ENCODE data around the gene HOMER1. TPM values are rescaled to one million over a fixed set of nuclear protein-coding genes. Genes with fewer than 3 reads are reported as not detected.

Gene HOMER1, protein sequence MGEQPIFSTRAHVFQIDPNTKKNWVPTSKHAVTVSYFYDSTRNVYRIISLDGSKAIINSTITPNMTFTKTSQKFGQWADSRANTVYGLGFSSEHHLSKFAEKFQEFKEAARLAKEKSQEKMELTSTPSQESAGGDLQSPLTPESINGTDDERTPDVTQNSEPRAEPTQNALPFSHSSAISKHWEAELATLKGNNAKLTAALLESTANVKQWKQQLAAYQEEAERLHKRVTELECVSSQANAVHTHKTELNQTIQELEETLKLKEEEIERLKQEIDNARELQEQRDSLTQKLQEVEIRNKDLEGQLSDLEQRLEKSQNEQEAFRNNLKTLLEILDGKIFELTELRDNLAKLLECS
- total RNA-seq = 59.5 TPM
- long read RNA-seq, full-length matches to known transcripts = 86 of 123 reads
- long read RNA-seq, partial matches to known transcripts = 19 of 123 reads
- long read RNA-seq, other reads (novel, unspliced or antisense) = 18 of 123 reads

DNA sequence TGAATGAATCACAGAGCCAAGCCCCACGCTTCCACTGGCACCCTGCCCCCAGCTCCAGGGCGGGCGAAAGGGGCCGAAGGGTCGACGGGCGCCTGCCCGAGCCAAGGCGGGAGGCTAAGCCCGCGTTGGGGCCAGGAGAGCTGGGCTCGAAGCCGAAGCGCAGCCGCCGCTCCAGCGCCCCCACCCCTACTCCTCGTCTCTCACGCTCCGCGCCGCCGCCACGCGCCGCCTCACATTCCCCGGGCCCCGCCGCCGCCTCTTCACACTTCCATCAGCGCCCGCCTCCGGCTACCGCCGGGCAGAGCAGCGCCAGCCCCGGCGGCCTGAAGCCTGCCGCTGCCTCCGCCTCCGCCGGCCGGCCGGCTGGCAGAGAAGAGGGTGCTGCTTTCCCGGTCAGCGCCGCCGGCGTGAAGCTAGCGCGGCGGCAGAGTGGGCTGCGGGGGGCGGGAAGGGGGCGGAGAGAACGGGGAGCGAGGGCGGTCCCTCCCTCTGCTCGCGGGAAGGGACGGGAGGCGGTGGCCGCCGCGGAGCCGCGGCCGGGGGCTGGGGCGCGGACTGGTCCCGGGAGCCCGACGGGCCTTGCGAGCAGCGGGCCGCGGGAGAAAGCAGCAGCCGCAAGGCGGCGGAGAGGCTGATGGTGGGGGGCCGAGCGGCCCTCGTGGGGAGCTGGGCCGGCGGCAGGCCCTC, at the start of gene HOMER1:
Gene HOMER1, minus strand, starts transcription at position 431 of the 687 bp plus-strand sequence. CDS start 1,360 bp downstream, outside the sequence.
- DNase-seq = peak; percentile 89
- intact Hi-C loops (cut with micrococcal nuclease) = no loop called here
- ATAC-seq = peak; percentile 92

DNA sequence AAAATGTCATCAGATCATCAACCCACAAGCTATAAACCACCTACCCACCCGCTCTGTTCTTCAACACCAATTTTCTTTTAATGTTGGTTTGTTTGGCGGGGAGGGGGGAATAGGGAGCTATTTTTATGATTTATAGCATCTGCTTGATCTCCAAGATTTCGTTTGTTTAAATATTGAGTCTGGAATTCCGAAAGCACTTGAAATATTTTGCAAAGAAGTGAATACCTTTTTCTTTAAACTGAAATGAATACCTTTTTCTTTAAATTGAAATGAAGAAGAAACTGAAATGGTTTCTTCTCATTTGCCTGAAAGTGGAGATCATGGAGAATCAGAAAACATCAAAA, 49.3 kb upstream of the HOMER1 start:
- DNase-seq = no peak
- intact Hi-C loops (cut with micrococcal nuclease) = no loop called here

GRCh38 chr5:79562351-79563246, 48.7 kb upstream of the HOMER1 start:
- no peak for ATAC-seq
- no peak for DNase-seq
- intact Hi-C loops (cut with micrococcal nuclease) = no loop called here

More for the DNA sequence above, 49.3 kb upstream of the HOMER1 start:
- ATAC-seq = no peak

GRCh38 chr5:79561525-79561893, 47.6 kb upstream of the HOMER1 start:
- ATAC-seq (peak; percentile 25), DNase-seq (no peak)
- intact Hi-C loops (cut with micrococcal nuclease) = no loop called here

DNA sequence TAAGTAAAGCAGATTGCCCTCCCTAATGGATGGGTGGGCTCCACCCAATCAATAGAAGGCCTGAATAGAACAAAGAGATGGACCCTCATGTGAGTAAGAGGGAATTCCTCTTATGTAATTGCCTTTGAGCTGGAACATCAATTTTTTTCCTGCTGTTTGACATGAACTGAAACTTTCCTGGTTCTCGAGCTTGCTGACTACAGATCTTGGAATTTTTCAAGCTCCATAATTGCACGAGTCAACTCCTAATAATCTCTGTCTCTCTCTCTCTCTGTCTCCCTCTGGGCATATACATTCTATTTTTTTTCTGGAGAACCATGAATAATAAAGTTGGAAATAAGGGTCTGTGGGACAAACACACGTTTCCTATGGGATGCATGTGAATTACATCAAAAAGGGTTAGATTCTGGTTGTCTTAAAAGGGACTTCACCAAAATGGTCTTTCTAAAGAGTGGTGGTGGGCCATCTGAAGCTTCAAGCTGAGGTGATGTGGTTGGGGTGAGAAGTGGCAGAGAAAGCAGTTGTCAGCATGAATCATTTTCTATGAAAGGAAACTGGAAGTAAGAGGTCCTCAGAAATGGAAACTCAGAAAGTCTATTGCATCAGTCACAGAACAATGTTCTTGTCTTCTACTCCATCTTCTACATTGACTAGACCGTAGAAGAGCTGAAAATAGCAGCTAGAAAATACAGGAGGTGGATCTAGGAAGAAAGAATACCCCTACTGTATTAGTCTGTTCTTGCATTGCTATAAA, 47.0 kb upstream of the HOMER1 start:
- no peak for DNase-seq
- intact Hi-C loops (cut with micrococcal nuclease) = no loop called here
- peak; percentile 12 for ATAC-seq

GRCh38 chr5:79555418-79555817, 41.5 kb upstream of the HOMER1 start:
- ATAC-seq = peak; percentile 87
- no peak for DNase-seq
- intact Hi-C loops (cut with micrococcal nuclease) = no loop called here

DNA sequence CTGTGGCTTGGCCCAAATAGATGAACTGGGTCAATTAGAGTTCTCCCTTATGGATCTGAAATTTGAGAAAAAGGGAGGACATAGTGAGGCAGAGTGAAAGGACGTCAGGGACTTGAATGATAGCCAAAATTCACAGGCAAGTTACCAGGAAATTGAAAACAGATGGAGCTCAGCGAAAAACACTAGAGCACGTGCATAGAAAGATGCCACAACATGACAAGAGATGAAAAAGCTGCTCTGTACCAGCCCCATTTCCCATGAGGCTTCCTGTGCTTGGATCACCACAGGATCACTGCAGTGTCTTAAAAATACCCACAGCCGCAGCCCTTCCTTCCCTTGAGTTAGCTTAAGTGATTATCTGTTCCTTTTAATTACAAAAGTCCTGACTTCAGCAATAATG, 39.0 kb upstream of the HOMER1 start:
- ATAC-seq (no peak), DNase-seq (no peak)
- intact Hi-C loops (cut with micrococcal nuclease) = no loop called here

GRCh38 chr5:79547982-79548381, 34.0 kb upstream of the HOMER1 start:
- intact Hi-C loops (cut with micrococcal nuclease) = no loop called here
- ATAC-seq (no peak), DNase-seq (no peak)

- ATAC-seq (no peak), DNase-seq (no peak)
- intact Hi-C loops (cut with micrococcal nuclease) = no loop called here
Measured at GRCh38 chr5:79547429-79547822, 33.5 kb upstream of the HOMER1 start.

DNA sequence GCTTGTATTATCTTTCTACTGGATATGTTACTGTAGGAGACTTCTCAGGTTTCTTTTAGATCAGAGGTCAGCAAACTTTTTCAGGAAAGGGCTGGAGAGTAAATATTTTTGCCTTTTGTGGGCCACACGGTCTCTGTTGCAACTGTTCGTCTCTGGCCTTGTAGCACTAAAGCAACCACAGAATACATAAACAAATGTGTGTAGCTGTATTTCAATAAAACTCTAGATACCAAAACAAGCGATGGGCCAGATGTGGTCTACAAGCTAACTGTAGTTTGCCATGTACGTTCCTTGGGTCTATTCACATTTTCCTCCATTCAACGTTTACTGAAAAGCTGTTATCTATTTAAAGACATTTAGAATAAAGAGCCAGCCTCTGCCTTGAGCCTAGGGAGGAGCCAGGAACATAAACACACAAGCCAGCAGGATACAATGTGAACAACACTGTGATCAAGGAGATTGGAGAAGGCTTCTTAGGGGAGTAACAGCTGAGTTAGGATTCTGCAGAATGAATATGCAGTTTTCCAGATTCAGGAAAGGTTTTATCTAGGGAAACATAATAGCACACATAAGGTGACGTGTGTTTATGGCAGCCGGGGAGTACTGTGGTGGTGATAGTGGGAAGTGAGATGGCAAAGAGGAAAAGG, 33.0 kb upstream of the HOMER1 start:
- intact Hi-C loops (cut with micrococcal nuclease) = no loop called here
- no peak for ATAC-seq
- no peak for DNase-seq

DNA sequence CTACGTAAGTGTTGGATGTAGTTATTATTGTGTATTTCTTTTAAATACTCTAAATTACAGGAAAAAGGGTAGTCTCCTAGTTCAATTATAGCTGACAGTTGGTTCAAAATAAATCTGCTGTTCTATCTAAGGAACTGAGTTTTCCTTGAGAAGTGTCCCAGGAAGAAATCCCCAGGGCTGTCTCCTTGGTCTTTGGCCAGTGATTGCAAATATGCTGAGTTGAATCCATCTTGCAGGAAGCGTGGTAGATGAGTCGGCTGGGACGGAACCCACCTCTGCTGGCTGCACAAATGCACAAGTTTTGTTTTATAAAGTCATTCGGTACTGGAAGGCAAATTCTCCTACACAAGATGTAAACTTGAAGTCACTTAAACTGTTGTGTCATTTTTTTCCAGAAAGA, 30.2 kb upstream of the HOMER1 start:
- DNase-seq (peak; percentile 35), ATAC-seq (peak; percentile 48)
- intact Hi-C loops (cut with micrococcal nuclease) = no loop called here

DNA sequence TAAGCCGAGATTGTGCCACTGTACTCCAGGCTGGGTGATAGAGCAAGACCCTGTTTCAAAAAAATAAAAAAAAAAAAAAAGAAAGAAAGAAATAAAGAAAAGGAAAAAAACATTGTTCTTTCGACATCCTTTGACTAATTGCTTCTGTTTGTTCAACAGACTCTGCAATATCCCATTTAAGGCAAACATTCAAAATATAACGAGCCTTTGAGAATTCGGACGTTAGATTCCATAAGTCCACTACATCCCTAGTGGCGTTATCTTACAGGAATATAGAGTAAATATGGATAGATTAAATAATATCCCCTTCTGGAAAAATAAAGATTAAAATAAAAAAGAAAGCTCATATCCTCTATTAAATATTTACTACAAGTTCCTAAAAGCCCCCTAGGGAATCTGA, 27.0 kb upstream of the HOMER1 start:
- intact Hi-C loops (cut with micrococcal nuclease) = no loop called here
- DNase-seq (no peak), ATAC-seq (no peak)

DNA sequence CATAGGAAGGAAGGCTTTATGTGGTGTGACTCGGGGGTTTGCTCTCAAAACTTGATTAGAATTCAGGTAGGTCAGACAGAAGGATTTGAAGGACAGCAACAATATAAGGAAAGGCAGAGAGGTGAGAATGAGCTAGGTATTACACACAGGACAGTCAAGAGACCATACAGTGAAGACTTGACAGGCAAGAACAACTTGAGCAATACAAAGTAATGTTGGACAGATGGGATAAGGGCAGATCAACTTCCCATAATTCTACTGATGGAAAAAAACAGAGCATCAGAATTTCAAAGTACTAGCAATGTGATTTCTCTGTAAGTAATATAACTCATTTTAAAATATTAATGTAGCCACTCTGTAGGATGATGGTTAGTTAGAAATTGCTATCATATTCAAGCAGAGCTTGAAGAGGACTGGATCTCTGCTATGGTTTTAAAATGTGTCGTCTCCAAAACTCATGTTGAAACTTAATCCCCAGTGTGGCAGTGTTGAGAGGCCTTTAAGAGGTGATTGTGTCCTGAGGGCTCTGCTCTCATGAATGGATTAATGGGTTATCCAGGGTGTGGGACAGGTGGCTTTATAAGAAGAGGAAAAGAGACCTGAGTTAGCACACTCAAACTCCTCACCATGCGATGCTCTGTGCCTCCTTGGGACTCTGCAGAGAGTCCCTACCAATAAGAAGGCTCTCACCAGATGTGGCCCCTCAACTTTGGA, 22.4 kb upstream of the HOMER1 start:
- ATAC-seq (no peak), DNase-seq (no peak)
- intact Hi-C loops (cut with micrococcal nuclease) = loop anchor here (5.0 kb wide), 1 partner anchor 404 kb away; no protein-coding TSS in a partner anchor

DNA sequence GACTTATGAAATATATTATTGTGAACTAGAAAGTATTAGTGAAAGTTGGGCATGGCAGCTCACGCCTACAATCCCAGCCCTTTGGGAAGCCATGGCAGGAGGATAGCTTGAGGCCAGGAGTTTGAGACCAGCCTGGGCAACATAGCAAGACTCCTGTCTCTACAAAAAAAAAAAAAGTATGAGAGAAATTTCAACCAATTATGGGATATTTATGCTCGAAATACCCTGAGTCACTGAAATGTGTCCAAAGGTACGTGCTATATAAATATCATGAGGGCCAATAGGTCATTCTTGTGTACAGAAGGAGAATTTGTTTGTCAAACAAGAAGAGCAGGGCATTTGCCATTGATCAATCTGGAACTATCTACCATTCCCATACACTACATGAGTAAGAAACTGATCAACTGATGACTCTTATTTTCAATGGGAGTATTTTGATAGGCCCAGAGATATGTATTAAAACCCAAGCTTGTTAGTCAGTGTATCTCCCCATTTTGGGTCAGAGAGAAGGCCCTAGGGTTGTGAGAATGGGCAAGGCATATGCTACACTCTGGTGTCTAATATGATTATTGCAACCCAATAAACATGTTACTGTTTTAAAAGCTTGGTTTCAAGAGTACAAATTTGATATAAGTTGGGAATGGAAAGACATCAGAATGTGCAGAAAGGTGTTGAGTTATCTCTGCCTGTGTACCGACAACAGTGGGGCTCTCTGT, 21.7 kb upstream of the HOMER1 start:
- intact Hi-C loops (cut with micrococcal nuclease) = loop anchor here (5.0 kb wide), 1 partner anchor 403 kb away; no protein-coding TSS in a partner anchor
- DNase-seq = no peak
- peak; percentile 59 for ATAC-seq

- intact Hi-C loops (cut with micrococcal nuclease) = no loop called here
- DNase-seq (no peak), ATAC-seq (no peak)
Measured at GRCh38 chr5:79529110-79529509, 15.2 kb upstream of the HOMER1 start.

GRCh38 chr5:79527431-79527830, 13.5 kb upstream of the HOMER1 start:
- ATAC-seq = no peak
- intact Hi-C loops (cut with micrococcal nuclease) = no loop called here
- no peak for DNase-seq

GRCh38 chr5:79526928-79527327, 13.0 kb upstream of the HOMER1 start:
- intact Hi-C loops (cut with micrococcal nuclease) = no loop called here
- DNase-seq (no peak), ATAC-seq (no peak)

Measured in left ventricle myocardium superior (tissue), 1 donor.